GM12878 (cell line): ENCODE measurements around the gene CFAP410. TPM values are rescaled to one million over a fixed set of nuclear protein-coding genes. Genes with fewer than 3 reads are reported as not detected.

Experiments
- CBFB ChIP-seq: IDR thresholded peaks from 2 replicates; pipeline ENCODE4 v1.6.1; 2016; ENCODE audit warnings: antibody characterized with exemption, low read depth
- FOS ChIP-seq: IDR thresholded peaks from 3 replicates; pipeline ENCODE4 v1.6.1; 2011; ENCODE audit warnings: borderline replicate concordance; ENCODE audit not compliant: insufficient read length; ENCODE audit errors: extremely low read depth
- FOXK2 ChIP-seq: fragments of 450-650 bp; IDR thresholded peaks from 2 replicates; pipeline ENCODE4 v1.6.1; 2017; ENCODE audit warnings: mild to moderate bottlenecking, moderate library complexity
- GABPA ChIP-seq: IDR thresholded peaks from 2 replicates; pipeline ENCODE4 v1.6.1; 2014; ENCODE audit warnings: antibody characterized with exemption, low read depth, mild to moderate bottlenecking, inconsistent platforms
- HDGF ChIP-seq: fragments of 450-650 bp; IDR thresholded peaks from 2 replicates; pipeline ENCODE4 v1.6.1; 2016; ENCODE audit warnings: antibody characterized with exemption
- LARP7 ChIP-seq: fragments of 450-650 bp; IDR thresholded peaks from 2 replicates; pipeline ENCODE4 v1.6.1; 2017; ENCODE audit warnings: mild to moderate bottlenecking
- MTA2 ChIP-seq: fragments of 450-650 bp; IDR thresholded peaks from 2 replicates; pipeline ENCODE4 v1.6.1; 2016; ENCODE audit warnings: low read depth, mild to moderate bottlenecking, moderate library complexity
- MYC ChIP-seq: IDR thresholded peaks from 2 replicates; pipeline ENCODE4 v1.6.1; 2011; ENCODE audit warnings: mild to moderate bottlenecking, low read length, moderate library complexity, inconsistent platforms; ENCODE audit not compliant: insufficient read depth, insufficient replicate concordance, insufficient read length, severe bottlenecking
- NRF1 ChIP-seq: conservative IDR thresholded peaks from 2 replicates; pipeline ENCODE4 v1.6.1; 2011; ENCODE audit warnings: mild to moderate bottlenecking, low read depth, low read length, improper control_type of control experiment
- SIX5 ChIP-seq: IDR thresholded peaks from 2 replicates; pipeline ENCODE4 v1.6.1; 2011; ENCODE audit warnings: mild to moderate bottlenecking, low read depth, low read length, moderate library complexity; ENCODE audit not compliant: severe bottlenecking
- TCF3 ChIP-seq: IDR thresholded peaks from 2 replicates; pipeline ENCODE4 v1.6.1; 2012; ENCODE audit warnings: low read depth, mild to moderate bottlenecking, low read length, borderline replicate concordance; ENCODE audit not compliant: insufficient read depth
- YBX1 ChIP-seq: fragments of 450-650 bp; IDR thresholded peaks from 2 replicates; pipeline ENCODE4 v1.6.1; 2016; ENCODE audit warnings: antibody characterized with exemption
- ZNF217 ChIP-seq: fragments of 450-650 bp; IDR thresholded peaks from 2 replicates; pipeline ENCODE4 v1.6.1; 2017; ENCODE audit warnings: antibody characterized with exemption, mild to moderate bottlenecking
- ZNF24 ChIP-seq: fragments of 450-650 bp; IDR thresholded peaks from 2 replicates; pipeline ENCODE4 v1.6.1; 2017; ENCODE audit warnings: antibody characterized with exemption, mild to moderate bottlenecking
- ZNF622 ChIP-seq: fragments of 450-650 bp; IDR thresholded peaks from 2 replicates; pipeline ENCODE4 v1.6.1; 2017; ENCODE audit warnings: mild to moderate bottlenecking, inconsistent platforms
- polyA plus RNA-seq, 11 experiments: library from polyadenylated mRNA; depleted of rRNA in 4 of 11; unstranded in 6 of 11; stranded (reverse) in 5 of 11; fragments of >200 nt; fragmentation: Nextera tagmentation in 4 of 11; fragmentation: Illumina TruSeq in 1 of 11; extraction: Ambion mirVana in 4 of 11; extraction: Trizol in 1 of 11; gene quantifications; 1 replicate in 1 of 11; 2 replicates in 10 of 11; pipeline versions ENCODE4 v1.2.1 to v1.2.3, GENCODE V29; 2011 to 2016; ENCODE audit warnings: inconsistent platforms in 2 of 11, missing spikeins in 2 of 11, low read depth in 1 of 11
- total RNA-seq, 4 experiments: library from RNA; depleted of rRNA in 3 of 4; stranded (reverse); fragments of >200 nt in 3 of 4; fragmentation: Illumina TruSeq in 1 of 4; extraction: Trizol in 1 of 4; gene quantifications; 2 replicates each; pipeline versions ENCODE4 v1.2.1 to v1.2.3, GENCODE V29; 2013 to 2021
- TF ChIP-seq, protein P1 (sequence below): fragments of 450-650 bp; IDR thresholded peaks from 2 replicates; pipeline ENCODE4 v1.6.1; 2017; ENCODE audit warnings: low read depth, mild to moderate bottlenecking, moderate library complexity
- TF ChIP-seq, protein P2 (sequence below): fragments of 450-650 bp; formaldehyde crosslinking; IDR thresholded peaks from 2 replicates; pipeline ENCODE4 v1.5.0; 2022; ENCODE audit warnings: mild to moderate bottlenecking, missing genetic modification characterization
- TF ChIP-seq, protein P3 (sequence below): IDR thresholded peaks from 2 replicates; pipeline ENCODE4 v1.6.1; 2012; ENCODE audit warnings: mild to moderate bottlenecking, low read depth, low read length
- TF ChIP-seq, protein P4 (sequence below): fragments of 450-650 bp; IDR thresholded peaks from 2 replicates; pipeline ENCODE4 v1.6.1; 2017; ENCODE audit warnings: mild to moderate bottlenecking

Gene CFAP410
- total and polyA plus RNA-seq, 10 of the 15 experiments (the other 5 are each of a cell fraction or from before 2014, with no cell fraction given), result 0.14 to 24.8 (median 11.3) TPM

- TF ChIP-seq MYC (peak; percentile 73), ZNF622 (no peak), NRF1 (peak; percentile 79), ZNF24 (no peak), MTA2 (no peak), FOS (no peak), SIX5 (peak; percentile 60), LARP7 (peak; percentile 83), HDGF (0 out of 2 replicates have a peak, but pooled peaks have one; percentile 63), CBFB (no peak), ZNF217 (no peak), GABPA (no peak), FOXK2 (no peak; the same call in 1 of the 2 replicates), TCF3 (peak; percentile 80; the same call in 1 of the 2 replicates), YBX1 (no peak)
- TF ChIP-seq, protein P1, sequence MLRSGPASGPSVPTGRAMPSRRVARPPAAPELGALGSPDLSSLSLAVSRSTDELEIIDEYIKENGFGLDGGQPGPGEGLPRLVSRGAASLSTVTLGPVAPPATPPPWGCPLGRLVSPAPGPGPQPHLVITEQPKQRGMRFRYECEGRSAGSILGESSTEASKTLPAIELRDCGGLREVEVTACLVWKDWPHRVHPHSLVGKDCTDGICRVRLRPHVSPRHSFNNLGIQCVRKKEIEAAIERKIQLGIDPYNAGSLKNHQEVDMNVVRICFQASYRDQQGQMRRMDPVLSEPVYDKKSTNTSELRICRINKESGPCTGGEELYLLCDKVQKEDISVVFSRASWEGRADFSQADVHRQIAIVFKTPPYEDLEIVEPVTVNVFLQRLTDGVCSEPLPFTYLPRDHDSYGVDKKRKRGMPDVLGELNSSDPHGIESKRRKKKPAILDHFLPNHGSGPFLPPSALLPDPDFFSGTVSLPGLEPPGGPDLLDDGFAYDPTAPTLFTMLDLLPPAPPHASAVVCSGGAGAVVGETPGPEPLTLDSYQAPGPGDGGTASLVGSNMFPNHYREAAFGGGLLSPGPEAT, result peak; percentile 80; the same call in 1 of the 2 replicates
- TF ChIP-seq, protein P2, sequence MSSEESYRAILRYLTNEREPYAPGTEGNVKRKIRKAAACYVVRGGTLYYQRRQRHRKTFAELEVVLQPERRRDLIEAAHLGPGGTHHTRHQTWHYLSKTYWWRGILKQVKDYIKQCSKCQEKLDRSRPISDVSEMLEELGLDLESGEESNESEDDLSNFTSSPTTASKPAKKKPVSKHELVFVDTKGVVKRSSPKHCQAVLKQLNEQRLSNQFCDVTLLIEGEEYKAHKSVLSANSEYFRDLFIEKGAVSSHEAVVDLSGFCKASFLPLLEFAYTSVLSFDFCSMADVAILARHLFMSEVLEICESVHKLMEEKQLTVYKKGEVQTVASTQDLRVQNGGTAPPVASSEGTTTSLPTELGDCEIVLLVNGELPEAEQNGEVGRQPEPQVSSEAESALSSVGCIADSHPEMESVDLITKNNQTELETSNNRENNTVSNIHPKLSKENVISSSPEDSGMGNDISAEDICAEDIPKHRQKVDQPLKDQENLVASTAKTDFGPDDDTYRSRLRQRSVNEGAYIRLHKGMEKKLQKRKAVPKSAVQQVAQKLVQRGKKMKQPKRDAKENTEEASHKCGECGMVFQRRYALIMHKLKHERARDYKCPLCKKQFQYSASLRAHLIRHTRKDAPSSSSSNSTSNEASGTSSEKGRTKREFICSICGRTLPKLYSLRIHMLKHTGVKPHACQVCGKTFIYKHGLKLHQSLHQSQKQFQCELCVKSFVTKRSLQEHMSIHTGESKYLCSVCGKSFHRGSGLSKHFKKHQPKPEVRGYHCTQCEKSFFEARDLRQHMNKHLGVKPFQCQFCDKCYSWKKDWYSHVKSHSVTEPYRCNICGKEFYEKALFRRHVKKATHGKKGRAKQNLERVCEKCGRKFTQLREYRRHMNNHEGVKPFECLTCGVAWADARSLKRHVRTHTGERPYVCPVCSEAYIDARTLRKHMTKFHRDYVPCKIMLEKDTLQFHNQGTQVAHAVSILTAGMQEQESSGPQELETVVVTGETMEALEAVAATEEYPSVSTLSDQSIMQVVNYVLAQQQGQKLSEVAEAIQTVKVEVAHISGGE, result no peak
- TF ChIP-seq, protein P3, sequence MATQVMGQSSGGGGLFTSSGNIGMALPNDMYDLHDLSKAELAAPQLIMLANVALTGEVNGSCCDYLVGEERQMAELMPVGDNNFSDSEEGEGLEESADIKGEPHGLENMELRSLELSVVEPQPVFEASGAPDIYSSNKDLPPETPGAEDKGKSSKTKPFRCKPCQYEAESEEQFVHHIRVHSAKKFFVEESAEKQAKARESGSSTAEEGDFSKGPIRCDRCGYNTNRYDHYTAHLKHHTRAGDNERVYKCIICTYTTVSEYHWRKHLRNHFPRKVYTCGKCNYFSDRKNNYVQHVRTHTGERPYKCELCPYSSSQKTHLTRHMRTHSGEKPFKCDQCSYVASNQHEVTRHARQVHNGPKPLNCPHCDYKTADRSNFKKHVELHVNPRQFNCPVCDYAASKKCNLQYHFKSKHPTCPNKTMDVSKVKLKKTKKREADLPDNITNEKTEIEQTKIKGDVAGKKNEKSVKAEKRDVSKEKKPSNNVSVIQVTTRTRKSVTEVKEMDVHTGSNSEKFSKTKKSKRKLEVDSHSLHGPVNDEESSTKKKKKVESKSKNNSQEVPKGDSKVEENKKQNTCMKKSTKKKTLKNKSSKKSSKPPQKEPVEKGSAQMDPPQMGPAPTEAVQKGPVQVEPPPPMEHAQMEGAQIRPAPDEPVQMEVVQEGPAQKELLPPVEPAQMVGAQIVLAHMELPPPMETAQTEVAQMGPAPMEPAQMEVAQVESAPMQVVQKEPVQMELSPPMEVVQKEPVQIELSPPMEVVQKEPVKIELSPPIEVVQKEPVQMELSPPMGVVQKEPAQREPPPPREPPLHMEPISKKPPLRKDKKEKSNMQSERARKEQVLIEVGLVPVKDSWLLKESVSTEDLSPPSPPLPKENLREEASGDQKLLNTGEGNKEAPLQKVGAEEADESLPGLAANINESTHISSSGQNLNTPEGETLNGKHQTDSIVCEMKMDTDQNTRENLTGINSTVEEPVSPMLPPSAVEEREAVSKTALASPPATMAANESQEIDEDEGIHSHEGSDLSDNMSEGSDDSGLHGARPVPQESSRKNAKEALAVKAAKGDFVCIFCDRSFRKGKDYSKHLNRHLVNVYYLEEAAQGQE, result no peak
- TF ChIP-seq, protein P4, sequence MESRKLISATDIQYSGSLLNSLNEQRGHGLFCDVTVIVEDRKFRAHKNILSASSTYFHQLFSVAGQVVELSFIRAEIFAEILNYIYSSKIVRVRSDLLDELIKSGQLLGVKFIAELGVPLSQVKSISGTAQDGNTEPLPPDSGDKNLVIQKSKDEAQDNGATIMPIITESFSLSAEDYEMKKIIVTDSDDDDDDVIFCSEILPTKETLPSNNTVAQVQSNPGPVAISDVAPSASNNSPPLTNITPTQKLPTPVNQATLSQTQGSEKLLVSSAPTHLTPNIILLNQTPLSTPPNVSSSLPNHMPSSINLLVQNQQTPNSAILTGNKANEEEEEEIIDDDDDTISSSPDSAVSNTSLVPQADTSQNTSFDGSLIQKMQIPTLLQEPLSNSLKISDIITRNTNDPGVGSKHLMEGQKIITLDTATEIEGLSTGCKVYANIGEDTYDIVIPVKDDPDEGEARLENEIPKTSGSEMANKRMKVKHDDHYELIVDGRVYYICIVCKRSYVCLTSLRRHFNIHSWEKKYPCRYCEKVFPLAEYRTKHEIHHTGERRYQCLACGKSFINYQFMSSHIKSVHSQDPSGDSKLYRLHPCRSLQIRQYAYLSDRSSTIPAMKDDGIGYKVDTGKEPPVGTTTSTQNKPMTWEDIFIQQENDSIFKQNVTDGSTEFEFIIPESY, result no peak
These were observed at the start of gene CFAP410 (continued) for GRCh38 chr21:44338971-44339910.
